Heart left ventricle (tissue), 16 donors: ENCODE measurements around the gene SBK2. TPM values are rescaled to one million over a fixed set of nuclear protein-coding genes. Genes with fewer than 3 reads are reported as not detected.

Experiments used
- ATAC-seq, 4 donors: fragments of 200-7000 bp; cut with Tn5 transposase; one replicate each; pipeline ENCODE4 v1.9.1; 2020 to 2022; ENCODE audit warnings: moderate library complexity in 4 of 4, mild to moderate bottlenecking in 3 of 4, moderate number of reproducible peaks in 1 of 4
- DNase-seq, 5 donors: peaks; one replicate each; pipeline ENCODE4 v3.0.0-alpha.2; 2020
- H3K27ac ChIP-seq, 12 donors: fragments of 200-600 bp; sonication (generic) in 4 of 12; one replicate each; pipeline versions ENCODE4 v1.5.0 to v1.8.0; 2016 to 2022; ENCODE audit warnings: mild to moderate bottlenecking in 2 of 12
- H3K27me3 ChIP-seq, 9 donors: fragments of 200-600 bp; sonication (generic) in 2 of 9; one replicate each; pipeline versions ENCODE4 v1.5.1 to v1.8.0; 2016 to 2022; ENCODE audit warnings: mild to moderate bottlenecking in 3 of 9
- H3K36me3 ChIP-seq, 9 donors: fragments of 200-600 bp; sonication (generic) in 2 of 9; one replicate each; pipeline versions ENCODE4 v1.5.0 to v1.8.0; 2018 to 2022; ENCODE audit warnings: mild to moderate bottlenecking in 2 of 9
- H3K4me1 ChIP-seq, 12 donors: fragments of 200-600 bp; sonication (generic) in 4 of 12; one replicate each; pipeline versions ENCODE4 v1.5.0 to v1.8.0; 2016 to 2022; ENCODE audit warnings: mild to moderate bottlenecking in 3 of 12
- H3K4me3 ChIP-seq, 12 donors: fragments of 200-600 bp; sonication (generic) in 4 of 12; one replicate each; pipeline versions ENCODE4 v1.5.0 to v1.8.0; 2017 to 2022; ENCODE audit warnings: mild to moderate bottlenecking in 9 of 12, moderate library complexity in 4 of 12
- H3K9me3 ChIP-seq, 12 donors: fragments of 200-600 bp; sonication (generic) in 4 of 12; one replicate each; pipeline versions ENCODE4 v1.5.0 to v1.8.0; 2016 to 2022; ENCODE audit warnings: mild to moderate bottlenecking in 1 of 12
- CTCF ChIP-seq, 12 donors: fragments of 200-600 bp; sonication (generic) in 4 of 12; IDR thresholded peaks; one replicate each; pipeline versions ENCODE4 v1.5.0 to v1.8.0; 2018 to 2022; ENCODE audit warnings: antibody characterized with exemption in 12 of 12, mild to moderate bottlenecking in 5 of 12
- POLR2A ChIP-seq, 2 donors: fragments of 450-650 bp; IDR thresholded peaks; one replicate each; pipeline ENCODE4 v1.6.1; 2017; ENCODE audit warnings: antibody characterized with exemption in 2 of 2, mild to moderate bottlenecking in 2 of 2, moderate library complexity in 2 of 2
- WGBS, 4 donors: extraction: QIAGEN DNeasy Blood & Tissue Kit in 2 of 4; methylation state at CpG; one replicate each; pipeline versions ENCODE4 v1.1.5 to v1.1.7; 2013 to 2018; 5-methylcytosine and 5-hydroxymethylcytosine counted together
- intact Hi-C, 10 donors: fragments of 100-400 bp; cut with DNase I; formaldehyde crosslinking; loops; one replicate each; pipeline versions ENCODE4 v1.11.1 to v1.14.2; 2022
- polyA plus RNA-seq, 2 donors: library from polyadenylated mRNA; stranded (reverse); fragments of 200-250 nt; gene quantifications; one replicate each; pipeline ENCODE4 v1.2.3, GENCODE V29; 2013
- total RNA-seq, 9 donors: library from RNA; depleted of rRNA in 2 of 9; stranded (reverse); fragments of >200 nt in 2 of 9; fragmentation: NEBNext Ultra II Directional in 3 of 9; extraction: Animal tissue kit (Norgen Biotek cat#: 25700) in 3 of 9; gene quantifications; one replicate each; pipeline versions ENCODE4 v1.1.0 to v1.2.4, GENCODE V29; 2016 to 2023
- donor health status: ischemic (EF 13 %, LVEDD 7.1; RV severe dilation, severe dysfunction).
- donor health status: healthy with polysubstance abuse.
- donor health status: DM: no; HTN: yes; CAD: no.
- donor health status: DM: no; HTN: no; CAD: no.
- donor health status: ischemic (EF 25% LVEDD 6.9; RV normal size, moderate dysfunction).
- donor health status: ischemic (EF 25% LVEDD 5.7; RV mildly dilated, moderate dysfunction).
- donor health status: healthy.
- donor health status: DM: yes; HTN: yes; CAD: no.
- donor health status: ischemic (EF 35%, LVEDD 5.7; RV mildly dilated, moderate dysfunction).
- donor health status: nonischemic (EF 11% LVEDD 7.7; RV severe dilation, severe dysfunction).
- donor health status: DM: yes; HTN: yes; CAD: no.
- donor health status: PGD.
- donor health status: ischemic (EF 29% LVEDD 5.4; RV normal size, mild dysfunction).
- donor health status: nonischemic (EF 23%, LVEDD 6.1; RV moderate dilation, normal function).

The SBK2 gene
- total and polyA plus RNA-seq, 11 donors, result 0.68 to 12.6 (median 2.1) TPM

DNA sequence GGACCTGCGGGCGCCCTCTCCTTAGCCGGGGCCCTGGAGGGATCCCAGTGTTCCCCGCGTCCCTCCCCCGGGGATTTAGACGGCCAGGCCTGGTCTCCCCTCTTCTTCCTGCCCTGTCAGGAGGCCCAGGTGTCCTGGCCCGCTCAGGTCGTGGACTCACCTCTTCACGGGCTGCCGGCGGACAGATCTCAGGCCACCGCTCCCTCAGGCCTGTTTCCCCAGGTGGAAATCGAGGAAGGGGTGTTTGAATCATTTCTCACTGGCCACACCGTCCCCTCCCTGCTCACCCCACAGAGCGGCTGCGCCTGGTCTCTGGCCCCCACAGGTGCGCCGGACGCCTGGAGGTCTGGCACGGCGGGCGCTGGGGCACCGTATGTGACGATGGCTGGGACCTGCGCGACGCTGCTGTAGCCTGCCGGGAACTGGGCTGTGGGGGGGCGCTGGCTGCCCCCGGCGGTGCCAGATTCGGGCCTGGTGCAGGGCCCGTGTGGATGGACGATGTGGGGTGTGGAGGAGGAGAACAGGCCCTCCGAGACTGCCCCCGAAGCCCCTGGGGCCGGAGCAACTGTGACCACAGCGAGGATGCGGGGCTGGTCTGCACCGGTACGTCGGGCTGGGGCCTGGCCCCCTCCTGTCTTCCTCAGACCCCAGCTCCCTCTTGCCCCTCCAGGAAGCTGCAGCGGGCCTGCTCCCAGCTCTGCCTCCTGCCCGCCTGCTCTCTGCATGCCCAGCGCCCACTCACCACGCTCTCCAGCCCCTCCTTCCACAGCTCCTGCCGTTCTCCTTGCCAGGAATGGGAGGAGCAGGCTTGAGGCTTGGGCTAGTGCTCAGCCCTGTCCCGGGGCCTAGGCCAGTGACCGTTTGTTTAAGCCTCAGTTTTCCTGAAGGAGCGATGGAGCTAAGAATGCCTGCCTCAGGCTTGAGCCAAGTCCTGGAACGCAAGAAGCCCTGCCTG lies 46.2 kb downstream of the SBK2 start:
- Histone ChIP-seq H3K27me3 (peaks cover 0 to 11% (median 0%) of the 10 kb centered on the region in 9 donors), H3K36me3 (no peaks in the 10 kb centered on the region), H3K27ac (peak overlapping the region in 4 of 12 donors; percentile 19 to 98 (median 26)), H3K9me3 (no peaks in the 10 kb centered on the region), H3K4me1 (peaks cover 0 to 53% (median 36%) of the 10 kb centered on the region in 12 donors), H3K4me3 (no peak overlapping the region)
- TF ChIP-seq CTCF (IDR thresholded peaks at IDR 0.05), result no peak
- ATAC-seq, result no peak
- WGBS, 4 donors, result 81 to 84% (median 83%) methylated on average over 30 to 52 of the region's 52 CpGs
- DNase-seq, result peak in 1 of 5 donors; percentile 32
- intact Hi-C loops, result no loop called here

DNA sequence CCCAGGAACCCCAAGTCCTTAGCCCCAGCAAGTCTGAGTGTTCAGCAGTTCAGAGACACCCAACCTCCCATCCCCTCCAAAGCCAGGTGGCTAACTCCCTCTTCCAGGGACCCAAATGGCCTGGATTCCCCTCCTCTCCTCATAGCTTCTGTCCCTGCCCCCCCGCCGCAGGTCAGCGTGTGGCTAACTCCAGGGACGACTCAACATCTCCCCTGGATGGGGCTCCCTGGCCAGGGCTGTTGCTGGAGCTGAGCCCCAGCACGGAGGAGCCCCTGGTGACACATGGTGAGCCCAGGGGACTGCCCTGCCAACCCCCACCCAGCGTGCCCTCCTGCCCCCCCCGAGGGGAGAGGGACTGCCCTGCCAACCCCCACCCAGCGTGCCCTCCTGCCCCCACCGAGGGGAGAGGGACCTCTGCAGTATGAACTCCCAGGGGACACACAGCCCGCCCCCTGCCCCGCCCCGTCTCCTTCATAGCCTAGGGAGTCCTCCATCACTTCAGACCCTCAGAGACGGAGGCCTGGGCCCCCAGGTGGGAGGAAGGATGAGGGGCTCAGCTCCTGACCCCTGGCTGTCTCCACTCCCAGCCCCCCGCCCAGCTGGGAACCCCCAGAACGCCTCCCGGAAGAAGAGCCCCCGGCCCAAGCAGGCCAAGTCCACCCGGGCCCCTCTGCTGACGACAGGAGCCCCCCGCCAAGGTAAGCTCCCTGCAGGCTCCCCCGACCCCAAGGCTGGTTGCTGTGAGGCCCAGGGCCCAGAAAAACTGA lies 47.0 kb downstream of the SBK2 start:
- Histone ChIP-seq H3K36me3 (no peaks in the 10 kb centered on the region), H3K4me3 (no peak overlapping the region), H3K27me3 (peaks cover 0 to 14% (median 0%) of the 10 kb centered on the region in 9 donors), H3K9me3 (no peaks in the 10 kb centered on the region), H3K27ac (peak overlapping the region in 2 of 12 donors; percentile 49 to 98), H3K4me1 (peaks cover 0 to 62% (median 39%) of the 10 kb centered on the region in 12 donors)
- no peak for ATAC-seq
- TF ChIP-seq POLR2A (IDR thresholded peaks at IDR 0.05), result no peak
- TF ChIP-seq CTCF (IDR thresholded peaks at IDR 0.05), result no peak
- no peak for DNase-seq
- intact Hi-C loops, result no loop called here
- WGBS, 4 donors, result 57 to 73% (median 71%) methylated on average over 9 to 21 of the region's 21 CpGs

- peaks cover 0 to 16% (median 0%) of the 10 kb centered on the region in 9 donors for H3K27me3 ChIP-seq
- 64 to 82% (median 73%) methylated on average over 8 to 36 of the region's 36 CpGs for WGBS, 4 donors
- no peaks in the 10 kb centered on the region for H3K36me3 ChIP-seq
- no peaks in the 10 kb centered on the region for H3K9me3 ChIP-seq
- intact Hi-C loops, result no loop called here
- peak overlapping the region in 4 of 12 donors; percentile 34 to 98 (median 65) for H3K27ac ChIP-seq
- ATAC-seq (no peak), DNase-seq (peak in 2 of 5 donors; percentile 19 to 20)
- peaks cover 5 to 69% (median 44%) of the 10 kb centered on the region in 12 donors for H3K4me1 ChIP-seq
- H3K4me3 ChIP-seq, result no peak overlapping the region
- TF ChIP-seq POLR2A (IDR thresholded peaks at IDR 0.05) (no peak), CTCF (IDR thresholded peaks at IDR 0.05) (no peak)
Observed at GRCh38 chr19:55488986-55489710, 47.8 kb downstream of the SBK2 start.
